Measurements from ENCODE around the gene EPHB4. TPM values are rescaled to one million over a fixed set of nuclear protein-coding genes. Genes with fewer than 3 reads are reported as not detected.

Gene EPHB4
- total RNA-seq, 4 donors from 2014 or later, result 29.1 to 55.0 (median 36.5) TPM

DNA sequence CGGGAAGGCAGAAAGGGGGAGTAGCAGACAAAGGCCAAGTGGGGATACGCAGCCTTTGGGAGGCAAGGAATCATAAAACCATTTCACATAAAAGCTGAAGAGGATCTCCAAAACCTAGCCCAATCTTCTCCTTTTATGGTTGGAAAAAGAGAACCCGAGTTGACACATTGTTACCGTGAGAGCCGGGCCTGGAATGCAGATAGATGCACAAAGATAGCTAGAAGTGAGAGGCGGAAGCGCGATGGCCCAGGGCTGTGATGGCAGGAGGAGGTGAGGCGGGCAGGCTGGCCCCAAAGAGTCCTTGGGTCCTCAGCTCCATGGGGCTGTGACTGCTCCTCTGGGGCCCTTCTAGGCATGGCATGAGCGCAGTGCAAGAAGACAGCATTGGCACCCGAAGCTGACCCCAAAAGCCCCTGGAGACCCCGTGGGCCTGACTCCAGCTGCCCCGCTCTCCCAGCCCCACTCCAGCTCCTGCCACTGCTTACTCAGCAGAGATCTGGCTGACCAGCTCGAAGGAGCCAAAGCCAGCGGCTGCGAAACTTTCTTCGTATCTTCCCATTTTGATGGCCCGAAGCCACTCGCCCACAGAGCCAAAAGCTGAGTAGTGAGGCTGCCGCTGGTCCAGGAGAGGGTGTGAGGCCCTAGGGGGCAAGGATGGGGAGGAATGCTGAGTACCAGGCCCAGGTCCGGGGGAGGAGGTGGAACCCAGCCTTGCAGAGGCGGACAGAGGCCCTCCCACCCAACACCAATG is 22.5 kb downstream of the EPHB4 start:
- peaks cover 20 to 72% (median 34%) of the 10 kb centered on the region in 3 donors for H3K4me1 ChIP-seq
- no peak overlapping the region for H3K4me3 ChIP-seq
- no peaks in the 10 kb centered on the region for H3K9me3 ChIP-seq
- 72 to 90% methylated on average over 14 to 15 of the region's 22 CpGs for WGBS, 2 donors
- peaks cover 29 to 56% (median 36%) of the 10 kb centered on the region in 3 donors for H3K36me3 ChIP-seq
- no peak for DNase-seq
- no peaks in the 10 kb centered on the region for H3K27me3 ChIP-seq
- intact Hi-C loops (cut with DNase I), result no loop called here
- peak overlapping the region; percentile 36 to 86 (median 81) for H3K27ac ChIP-seq
- TF ChIP-seq, protein P1, sequence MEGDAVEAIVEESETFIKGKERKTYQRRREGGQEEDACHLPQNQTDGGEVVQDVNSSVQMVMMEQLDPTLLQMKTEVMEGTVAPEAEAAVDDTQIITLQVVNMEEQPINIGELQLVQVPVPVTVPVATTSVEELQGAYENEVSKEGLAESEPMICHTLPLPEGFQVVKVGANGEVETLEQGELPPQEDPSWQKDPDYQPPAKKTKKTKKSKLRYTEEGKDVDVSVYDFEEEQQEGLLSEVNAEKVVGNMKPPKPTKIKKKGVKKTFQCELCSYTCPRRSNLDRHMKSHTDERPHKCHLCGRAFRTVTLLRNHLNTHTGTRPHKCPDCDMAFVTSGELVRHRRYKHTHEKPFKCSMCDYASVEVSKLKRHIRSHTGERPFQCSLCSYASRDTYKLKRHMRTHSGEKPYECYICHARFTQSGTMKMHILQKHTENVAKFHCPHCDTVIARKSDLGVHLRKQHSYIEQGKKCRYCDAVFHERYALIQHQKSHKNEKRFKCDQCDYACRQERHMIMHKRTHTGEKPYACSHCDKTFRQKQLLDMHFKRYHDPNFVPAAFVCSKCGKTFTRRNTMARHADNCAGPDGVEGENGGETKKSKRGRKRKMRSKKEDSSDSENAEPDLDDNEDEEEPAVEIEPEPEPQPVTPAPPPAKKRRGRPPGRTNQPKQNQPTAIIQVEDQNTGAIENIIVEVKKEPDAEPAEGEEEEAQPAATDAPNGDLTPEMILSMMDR (IDR thresholded peaks at IDR 0.05), result no peak
- TF ChIP-seq POLR2A (IDR thresholded peaks at IDR 0.05), result no peak

DNA sequence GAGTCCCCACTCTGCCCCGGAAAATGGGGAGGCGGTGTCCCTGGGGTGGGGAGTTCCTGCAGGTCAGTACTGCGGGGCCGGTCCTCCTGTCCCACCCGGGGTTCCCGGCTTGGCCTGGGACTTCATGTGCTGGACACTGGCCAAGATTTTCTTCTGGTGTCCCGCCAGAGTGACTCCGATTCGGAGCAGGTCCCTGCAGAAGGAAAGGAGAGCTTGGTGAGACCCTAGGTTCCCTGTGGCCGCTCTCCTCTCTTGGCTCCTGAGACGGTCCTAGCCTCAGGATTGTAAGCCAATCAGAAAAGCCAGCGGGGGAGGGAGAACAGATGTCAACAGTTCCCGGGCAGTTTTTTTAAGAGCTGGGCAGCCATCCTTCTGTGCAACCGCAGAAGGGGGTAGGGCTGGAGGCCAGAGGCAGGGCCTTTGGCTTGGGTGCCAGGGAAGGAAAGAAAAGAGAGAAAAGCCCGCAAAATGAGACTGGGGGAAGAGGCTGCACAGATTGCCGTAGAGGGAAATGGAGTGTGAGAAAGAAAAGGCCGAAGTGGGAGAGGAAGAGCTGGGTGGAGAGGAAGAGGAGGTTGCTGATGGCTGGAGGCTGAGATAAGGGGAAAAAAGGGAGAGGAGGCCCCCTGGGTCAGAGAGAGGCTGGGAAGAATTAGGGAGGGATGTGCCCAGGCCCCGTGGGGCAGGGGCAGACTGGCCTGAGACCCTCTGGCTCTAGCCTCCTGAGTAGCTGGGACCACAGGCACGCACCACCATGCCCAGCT is 23.7 kb downstream of the EPHB4 start:
- peak overlapping the region; percentile 58 to 85 (median 81) for H3K27ac ChIP-seq
- H3K27me3 ChIP-seq, result no peaks in the 10 kb centered on the region
- peak in 1 of 4 donors; percentile 32 for TF ChIP-seq POLR2A (IDR thresholded peaks at IDR 0.05)
- TF ChIP-seq, protein P1 (IDR thresholded peaks at IDR 0.05), result no peak
- no peaks in the 10 kb centered on the region for H3K9me3 ChIP-seq
- H3K4me1 ChIP-seq, result peaks cover 14 to 77% (median 33%) of the 10 kb centered on the region in 3 donors
- intact Hi-C loops (cut with DNase I), result no loop called here
- DNase-seq, result peak; percentile 24
- WGBS, 2 donors, result 19 to 21% methylated on average over 7 to 14 of the region's 19 CpGs
- H3K36me3 ChIP-seq, result peaks cover 23 to 43% (median 29%) of the 10 kb centered on the region in 3 donors
- peak overlapping the region in 2 of 4 donors; percentile 11 to 41 for H3K4me3 ChIP-seq

GRCh38 chr7:100802951-100803350 is 24.4 kb downstream of the EPHB4 start:
- intact Hi-C loops (cut with DNase I), result no loop called here
- Histone ChIP-seq H3K27me3 (no peaks in the 10 kb centered on the region), H3K4me1 (peaks cover 10 to 71% (median 28%) of the 10 kb centered on the region in 3 donors), H3K27ac (peak overlapping the region; percentile 58 to 85 (median 81)), H3K36me3 (peaks cover 19 to 37% (median 29%) of the 10 kb centered on the region in 3 donors), H3K9me3 (no peaks in the 10 kb centered on the region), H3K4me3 (peak overlapping the region in 2 of 4 donors; percentile 11 to 41)
- WGBS, 2 donors, result 20 to 33% methylated on average over 1 of the region's 4 CpGs
- no peak for DNase-seq
- TF ChIP-seq POLR2A (IDR thresholded peaks at IDR 0.05), result no peak
- TF ChIP-seq, protein P1 (IDR thresholded peaks at IDR 0.05), result no peak

- Histone ChIP-seq H3K4me3 (peak overlapping the region in 1 of 4 donors; percentile 12), H3K4me1 (peaks cover 10 to 67% (median 28%) of the 10 kb centered on the region in 3 donors), H3K27me3 (no peaks in the 10 kb centered on the region), H3K36me3 (peaks cover 12 to 27% (median 23%) of the 10 kb centered on the region in 3 donors), H3K9me3 (no peaks in the 10 kb centered on the region), H3K27ac (peak overlapping the region; percentile 58 to 85 (median 81))
- TF ChIP-seq, protein P1 (IDR thresholded peaks at IDR 0.05), result no peak
- TF ChIP-seq POLR2A (IDR thresholded peaks at IDR 0.05), result no peak
- WGBS, 2 donors, result 32 to 36% methylated on average over 6 to 10 of the region's 18 CpGs
- intact Hi-C loops (cut with DNase I), result no loop called here
- DNase-seq, result no peak
Measured at GRCh38 chr7:100801833-100802568, 25.3 kb downstream of the EPHB4 start.
